ENCODE measurements around the gene B4GALNT1. TPM values are rescaled to one million over a fixed set of nuclear protein-coding genes. Genes with fewer than 3 reads are reported as not detected.

B4GALNT1 gene
- total RNA-seq, 1 experiment from 2014 or later, result 4.2 TPM

GRCh38 chr12:57628280-57629191, 4.5 kb downstream of the B4GALNT1 start:
- peaks cover 8% of the 10 kb centered on the region for H3K27me3 Mint-ChIP-seq (ENCODE audit: insufficient read depth, unreplicated experiment)
- no peak for DNase-seq
- no peak for TF ChIP-seq CTCF (IDR thresholded peaks at IDR 0.05; ENCODE audit: insufficient read depth in 1 of 2, low read depth in 1 of 2, low read length in 1 of 2, severe bottlenecking in 1 of 2, unreplicated experiment in 1 of 2)
- H3K9me3 Mint-ChIP-seq (ENCODE audit: unreplicated experiment), result no peaks in the 10 kb centered on the region
- H3K27ac Mint-ChIP-seq (ENCODE audit: unreplicated experiment), result no peak overlapping the region
- Histone ChIP-seq H3K36me3 (ENCODE audit: control insufficient read depth, insufficient read depth, low read length) (no peaks in the 10 kb centered on the region), H3K4me1 (no peaks in the 10 kb centered on the region), H3K27me3 (replicated peaks; ENCODE audit: control insufficient read depth, insufficient read depth, low read length) (no peaks in the 10 kb centered on the region), H3K4me3 (ENCODE audit: low read depth, low read length) (no peak overlapping the region), H3K9me3 (no peaks in the 10 kb centered on the region)
- CTCF ChIA-PET, result interaction anchor here (0.5 kb wide), 1 partner anchor 94 kb away, joined by 3 read pairs; no protein-coding TSS in a partner anchor
- intact Hi-C loops (cut with micrococcal nuclease; ENCODE audit: unreplicated experiment), result no loop called here
- POLR2A ChIA-PET, result no interaction called here
- no TSS peak for BruUV-seq (replicated peaks)
- no peak overlapping the region for H3K4me3 Mint-ChIP-seq (ENCODE audit: unreplicated experiment)
- H3K4me1 Mint-ChIP-seq (ENCODE audit: low read depth, unreplicated experiment), result peaks cover 4% of the 10 kb centered on the region
- no peaks in the 10 kb centered on the region for H3K36me3 Mint-ChIP-seq (ENCODE audit: insufficient read depth, unreplicated experiment)

DNA sequence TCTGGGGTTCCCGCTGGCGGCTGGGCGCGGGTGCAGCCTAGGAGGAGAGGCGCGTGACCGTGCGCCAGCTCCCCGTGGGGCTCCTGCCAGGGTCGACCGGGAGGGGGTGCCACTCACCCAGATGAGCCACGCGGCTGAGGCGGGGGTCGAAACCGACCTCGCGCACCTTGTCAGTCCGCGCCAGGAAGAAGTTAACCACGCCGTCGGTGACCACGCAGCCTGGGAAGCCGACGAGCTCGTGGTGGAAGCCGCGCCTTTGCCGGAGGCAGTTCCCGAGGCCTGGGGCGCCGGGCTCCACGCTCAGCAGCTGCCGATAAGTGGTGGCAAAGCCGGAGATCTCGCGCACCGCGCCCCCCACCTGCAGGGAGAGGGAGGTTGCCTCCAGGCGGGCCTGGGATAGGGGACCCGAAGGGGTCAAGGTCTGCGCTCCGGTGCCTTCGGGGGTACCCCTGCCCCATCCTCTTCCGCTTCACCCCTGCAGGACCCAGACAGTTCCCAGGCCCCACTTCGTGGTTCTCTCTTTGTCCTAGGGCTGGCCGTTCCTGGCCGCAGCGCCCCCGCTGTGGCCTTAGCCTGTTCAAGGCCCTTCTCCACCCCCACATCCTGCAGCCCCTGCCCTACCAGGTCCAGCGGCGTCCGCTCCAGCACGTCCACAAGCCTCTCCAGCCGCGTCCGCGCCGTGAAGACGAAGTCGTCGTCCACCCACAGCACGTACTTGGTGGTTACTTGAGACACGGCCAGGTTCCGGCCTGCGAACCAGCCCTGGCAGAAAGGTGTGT, 5.3 kb downstream of the B4GALNT1 start:
- CTCF ChIA-PET, result interaction anchor here (0.5 kb wide), 1 partner anchor 95 kb away, joined by 3 read pairs; no protein-coding TSS in a partner anchor
- POLR2A ChIA-PET, result no interaction called here
- Histone ChIP-seq H3K27me3 (replicated peaks; ENCODE audit: control insufficient read depth, insufficient read depth, low read length) (no peaks in the 10 kb centered on the region), H3K4me1 (no peaks in the 10 kb centered on the region), H3K4me3 (ENCODE audit: low read depth, low read length) (no peak overlapping the region), H3K36me3 (ENCODE audit: control insufficient read depth, insufficient read depth, low read length) (no peaks in the 10 kb centered on the region), H3K9me3 (no peaks in the 10 kb centered on the region)
- Mint-ChIP-seq H3K9me3 (ENCODE audit: unreplicated experiment) (no peaks in the 10 kb centered on the region), H3K36me3 (ENCODE audit: insufficient read depth, unreplicated experiment) (no peaks in the 10 kb centered on the region), H3K4me1 (ENCODE audit: low read depth, unreplicated experiment) (no peaks in the 10 kb centered on the region), H3K27me3 (ENCODE audit: insufficient read depth, unreplicated experiment) (peaks cover 15% of the 10 kb centered on the region), H3K4me3 (ENCODE audit: unreplicated experiment) (no peak overlapping the region), H3K27ac (ENCODE audit: unreplicated experiment) (no peak overlapping the region)
- DNase-seq, result no peak
- BruUV-seq (replicated peaks), result no TSS peak
- TF ChIP-seq CTCF (IDR thresholded peaks at IDR 0.05; ENCODE audit: insufficient read depth in 1 of 2, low read depth in 1 of 2, low read length in 1 of 2, severe bottlenecking in 1 of 2, unreplicated experiment in 1 of 2), result no peak
- intact Hi-C loops (cut with micrococcal nuclease; ENCODE audit: unreplicated experiment), result no loop called here

DNA sequence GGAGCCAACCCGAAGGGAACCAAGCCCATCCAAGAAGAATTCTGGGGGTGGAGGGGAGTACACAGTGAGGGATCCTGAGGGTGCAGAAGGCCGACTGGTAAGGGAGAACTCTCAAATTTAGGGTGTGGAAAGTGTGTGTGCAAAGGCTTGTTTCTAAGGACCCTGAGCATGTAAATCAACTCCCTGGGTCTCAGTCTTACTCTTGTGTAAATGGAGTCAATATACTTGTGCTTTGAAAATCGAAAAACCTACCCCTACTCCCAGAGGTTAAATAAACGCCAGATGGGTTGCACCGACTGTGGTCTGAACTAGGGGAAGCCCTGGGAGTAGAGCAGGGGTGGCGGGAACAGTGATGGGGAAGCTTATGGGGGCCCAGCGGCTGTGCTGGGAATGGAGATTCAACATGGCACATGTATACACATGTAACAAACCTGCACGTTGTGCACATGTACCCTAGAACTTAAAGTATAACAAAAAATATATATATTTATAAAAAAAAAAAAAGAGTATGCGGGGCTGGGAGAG, 6.0 kb downstream of the B4GALNT1 start:
- BruUV-seq (replicated peaks), result no TSS peak
- Mint-ChIP-seq H3K4me1 (ENCODE audit: low read depth, unreplicated experiment) (peaks cover 5% of the 10 kb centered on the region), H3K27ac (ENCODE audit: unreplicated experiment) (no peak overlapping the region), H3K9me3 (ENCODE audit: unreplicated experiment) (no peaks in the 10 kb centered on the region), H3K27me3 (ENCODE audit: insufficient read depth, unreplicated experiment) (peaks cover 19% of the 10 kb centered on the region), H3K4me3 (ENCODE audit: unreplicated experiment) (no peak overlapping the region), H3K36me3 (ENCODE audit: insufficient read depth, unreplicated experiment) (no peaks in the 10 kb centered on the region)
- CTCF ChIA-PET, result no interaction called here
- no peak for DNase-seq
- no peaks in the 10 kb centered on the region for H3K4me1 ChIP-seq
- no peak for TF ChIP-seq CTCF (IDR thresholded peaks at IDR 0.05; ENCODE audit: insufficient read depth in 1 of 2, low read depth in 1 of 2, low read length in 1 of 2, severe bottlenecking in 1 of 2, unreplicated experiment in 1 of 2)
- intact Hi-C loops (cut with micrococcal nuclease; ENCODE audit: unreplicated experiment), result no loop called here
- no peak overlapping the region for H3K4me3 ChIP-seq (ENCODE audit: low read depth, low read length)
- POLR2A ChIA-PET, result no interaction called here
- H3K36me3 ChIP-seq (ENCODE audit: control insufficient read depth, insufficient read depth, low read length), result no peaks in the 10 kb centered on the region
- H3K9me3 ChIP-seq, result no peaks in the 10 kb centered on the region
- H3K27me3 ChIP-seq (replicated peaks; ENCODE audit: control insufficient read depth, insufficient read depth, low read length), result no peaks in the 10 kb centered on the region
